Activated naive CD4-positive, alpha-beta T cell treated with anti-CD3 and anti-CD28 coated beads, Interleukin-2, amount 50 U/mL, for 24 hours (primary cell): Measurements from ENCODE around the gene MAOA.
"Not testable (repeated sequence)": the region's sequence is repeated elsewhere in the genome, so short reads cannot be mapped to it uniquely, and the experiment has no call there.

ENCODE experiments used
- H3K27ac Mint-ChIP-seq: one replicate; pipeline ENCODE4 v1.8.0; 2021; ENCODE audit warnings: mild to moderate bottlenecking, mixed read lengths
- H3K27me3 Mint-ChIP-seq: one replicate; pipeline ENCODE4 v1.8.0; 2021; ENCODE audit warnings: mixed read lengths
- H3K36me3 Mint-ChIP-seq: one replicate; pipeline ENCODE4 v1.8.0; 2021; ENCODE audit warnings: mixed read lengths
- H3K4me1 Mint-ChIP-seq: one replicate; pipeline ENCODE4 v1.8.0; 2021; ENCODE audit warnings: mixed read lengths
- H3K4me3 Mint-ChIP-seq: one replicate; pipeline ENCODE4 v1.8.0; 2021; ENCODE audit warnings: mild to moderate bottlenecking, mixed read lengths
- H3K9me3 Mint-ChIP-seq: one replicate; pipeline ENCODE4 v1.8.0; 2021; ENCODE audit warnings: mixed read lengths

MAOA gene

GRCh38 chrX:43656005-43656494 lies at the start of gene MAOA:
TSS of gene MAOA (plus strand) at chrX:43656299. CDS start at chrX:43656342, 43 bp downstream.
- H3K9me3 Mint-ChIP-seq, result no peaks in the 10 kb centered on the region
- H3K4me3 Mint-ChIP-seq, result peak within 1 kb of the TSS; percentile 91
- peaks cover 4% of the 10 kb centered on the region for H3K4me1 Mint-ChIP-seq
- H3K27me3 Mint-ChIP-seq, result no peaks in the 10 kb centered on the region
- peak within 1 kb of the TSS; percentile 51 for H3K27ac Mint-ChIP-seq
- no peaks in the 10 kb centered on the region for H3K36me3 Mint-ChIP-seq

- Mint-ChIP-seq H3K36me3 (no peaks in the 10 kb centered on the region), H3K4me3 (no peak overlapping the region), H3K27ac (no peak overlapping the region), H3K4me1 (no peaks in the 10 kb centered on the region), H3K9me3 (no peaks in the 10 kb centered on the region), H3K27me3 (peaks cover 8% of the 10 kb centered on the region)
Measured at GRCh38 chrX:43612400-43612799, 43.7 kb upstream of the MAOA start.

- H3K36me3 Mint-ChIP-seq, result no peaks in the 10 kb centered on the region
- H3K27me3 Mint-ChIP-seq, result peaks cover 8% of the 10 kb centered on the region
- H3K9me3 Mint-ChIP-seq, result no peaks in the 10 kb centered on the region
- H3K27ac Mint-ChIP-seq, result no peak overlapping the region
- H3K4me1 Mint-ChIP-seq, result no peaks in the 10 kb centered on the region
- no peak overlapping the region for H3K4me3 Mint-ChIP-seq
Measured at GRCh38 chrX:43615660-43616059, 40.4 kb upstream of the MAOA start.

- Mint-ChIP-seq H3K36me3 (no peaks in the 10 kb centered on the region), H3K9me3 (no peaks in the 10 kb centered on the region), H3K27me3 (peaks cover 8% of the 10 kb centered on the region), H3K4me1 (no peaks in the 10 kb centered on the region), H3K27ac (no peak overlapping the region), H3K4me3 (no peak overlapping the region)
Measured at GRCh38 chrX:43618366-43619205, 37.5 kb upstream of the MAOA start.

- H3K36me3 Mint-ChIP-seq, H3K9me3 Mint-ChIP-seq, H3K27ac Mint-ChIP-seq, H3K27me3 Mint-ChIP-seq, H3K4me1 Mint-ChIP-seq, H3K4me3 Mint-ChIP-seq: not testable (repeated sequence)
Measured at GRCh38 chrX:43619861-43620260, 36.2 kb upstream of the MAOA start.

DNA sequence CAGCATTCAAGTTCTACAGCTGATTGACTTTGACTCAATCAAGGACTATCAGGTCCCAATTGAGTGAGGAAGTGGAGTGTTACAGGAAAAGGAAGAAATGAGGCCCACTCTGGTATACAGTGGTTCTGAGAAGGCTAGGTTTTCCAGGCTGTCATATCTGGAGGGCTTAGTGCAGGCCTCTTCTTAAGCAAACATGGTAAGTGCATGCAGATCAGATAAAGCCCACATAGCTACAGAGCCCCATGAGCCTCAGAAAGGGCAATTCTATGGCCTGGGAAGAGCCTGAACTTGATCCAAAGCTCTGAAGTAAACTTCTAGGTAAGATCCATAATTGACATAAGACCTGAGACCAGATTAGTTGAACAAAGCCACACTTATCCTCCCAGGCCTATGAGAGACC lies 29.0 kb upstream of the MAOA start:
- no peak overlapping the region for H3K4me3 Mint-ChIP-seq
- no peaks in the 10 kb centered on the region for H3K4me1 Mint-ChIP-seq
- H3K27ac Mint-ChIP-seq, result no peak overlapping the region
- no peaks in the 10 kb centered on the region for H3K27me3 Mint-ChIP-seq
- no peaks in the 10 kb centered on the region for H3K9me3 Mint-ChIP-seq
- no peaks in the 10 kb centered on the region for H3K36me3 Mint-ChIP-seq

DNA sequence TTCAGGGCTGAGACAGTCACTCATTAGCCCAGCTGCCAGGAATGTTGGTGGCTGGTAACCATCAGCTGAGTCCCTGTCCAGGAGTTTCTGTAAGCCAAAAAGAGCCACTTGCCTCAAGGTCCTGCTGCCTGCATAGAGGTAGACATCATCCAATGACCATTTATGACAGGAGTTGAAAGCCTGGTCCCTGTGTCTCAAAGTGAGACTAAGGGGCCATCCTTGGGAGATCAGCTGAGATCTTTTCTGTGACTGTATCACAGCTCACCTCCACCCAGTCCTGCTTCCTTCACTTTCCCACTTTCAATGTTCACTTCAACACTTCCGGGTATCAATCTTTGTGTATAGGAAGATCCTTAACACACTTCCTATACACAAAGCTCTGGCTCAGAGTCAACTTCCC lies 28.4 kb upstream of the MAOA start:
- Mint-ChIP-seq H3K4me1 (no peaks in the 10 kb centered on the region), H3K4me3 (no peak overlapping the region), H3K27me3 (no peaks in the 10 kb centered on the region), H3K27ac (no peak overlapping the region), H3K36me3 (no peaks in the 10 kb centered on the region), H3K9me3 (no peaks in the 10 kb centered on the region)

DNA sequence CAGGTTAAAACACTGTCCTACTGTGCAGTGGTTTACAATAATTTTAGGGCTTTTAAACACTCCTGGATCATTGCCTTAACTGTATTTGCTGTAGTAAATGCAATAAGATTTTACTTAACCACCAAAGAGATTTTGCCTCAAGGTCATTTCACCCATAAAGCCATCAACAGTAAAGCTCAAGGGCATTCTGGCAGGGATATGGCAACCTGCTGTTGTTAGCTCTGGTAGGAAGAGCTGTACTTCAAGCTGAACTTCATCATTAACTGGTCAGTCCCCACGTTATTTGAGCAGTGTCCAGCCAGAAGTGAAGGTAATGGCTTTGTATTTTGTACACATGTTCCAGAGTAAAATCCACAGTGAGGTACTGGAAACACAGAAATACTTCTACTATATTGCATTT lies 26.9 kb upstream of the MAOA start:
- no peaks in the 10 kb centered on the region for H3K4me1 Mint-ChIP-seq
- no peaks in the 10 kb centered on the region for H3K36me3 Mint-ChIP-seq
- H3K9me3 Mint-ChIP-seq, result no peaks in the 10 kb centered on the region
- no peaks in the 10 kb centered on the region for H3K27me3 Mint-ChIP-seq
- H3K4me3 Mint-ChIP-seq, result no peak overlapping the region
- no peak overlapping the region for H3K27ac Mint-ChIP-seq

DNA sequence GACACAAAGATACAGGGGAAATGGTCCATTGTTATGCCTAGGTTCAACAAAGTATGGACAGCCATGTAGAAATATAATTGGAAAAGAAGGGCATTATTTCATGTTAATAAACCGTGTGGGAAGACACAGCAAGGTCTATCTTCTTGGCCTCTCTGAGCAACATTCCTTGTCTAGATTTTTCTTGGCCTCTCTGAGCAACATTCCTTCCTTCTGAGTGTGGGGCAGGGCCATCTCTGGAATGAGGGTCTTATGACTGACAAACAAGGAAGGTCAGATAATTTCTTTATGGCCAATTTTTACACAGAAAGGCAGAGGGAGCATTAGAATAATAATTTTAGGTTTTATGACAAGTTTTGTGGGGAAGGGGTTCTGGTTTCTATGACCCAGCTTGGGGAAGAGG lies 24.3 kb upstream of the MAOA start:
- Mint-ChIP-seq H3K9me3 (no peaks in the 10 kb centered on the region), H3K27me3 (no peaks in the 10 kb centered on the region), H3K36me3 (no peaks in the 10 kb centered on the region), H3K4me3 (no peak overlapping the region), H3K27ac (no peak overlapping the region), H3K4me1 (no peaks in the 10 kb centered on the region)

DNA sequence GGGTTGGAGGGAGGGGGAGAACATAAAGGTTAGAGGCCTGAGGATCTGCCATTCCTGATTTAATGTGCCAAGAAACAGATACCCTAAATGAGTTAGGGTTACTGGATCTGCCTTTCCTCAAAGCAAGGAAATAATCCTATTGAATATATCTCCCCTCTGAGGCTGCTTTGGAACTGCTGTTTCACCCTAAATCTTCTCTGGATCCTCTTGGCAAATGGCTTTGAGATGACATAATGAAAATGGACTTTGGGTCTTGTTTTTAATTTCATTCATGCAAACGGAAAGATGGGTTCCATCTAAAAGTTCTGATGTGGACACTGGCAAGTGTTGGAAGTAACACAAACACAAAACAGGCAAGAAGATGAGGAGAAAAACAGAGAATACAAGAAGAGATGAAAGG lies 23.0 kb upstream of the MAOA start:
- no peaks in the 10 kb centered on the region for H3K4me1 Mint-ChIP-seq
- H3K9me3 Mint-ChIP-seq, result no peaks in the 10 kb centered on the region
- H3K27ac Mint-ChIP-seq, result no peak overlapping the region
- H3K36me3 Mint-ChIP-seq, result no peaks in the 10 kb centered on the region
- H3K4me3 Mint-ChIP-seq, result no peak overlapping the region
- H3K27me3 Mint-ChIP-seq, result no peaks in the 10 kb centered on the region

DNA sequence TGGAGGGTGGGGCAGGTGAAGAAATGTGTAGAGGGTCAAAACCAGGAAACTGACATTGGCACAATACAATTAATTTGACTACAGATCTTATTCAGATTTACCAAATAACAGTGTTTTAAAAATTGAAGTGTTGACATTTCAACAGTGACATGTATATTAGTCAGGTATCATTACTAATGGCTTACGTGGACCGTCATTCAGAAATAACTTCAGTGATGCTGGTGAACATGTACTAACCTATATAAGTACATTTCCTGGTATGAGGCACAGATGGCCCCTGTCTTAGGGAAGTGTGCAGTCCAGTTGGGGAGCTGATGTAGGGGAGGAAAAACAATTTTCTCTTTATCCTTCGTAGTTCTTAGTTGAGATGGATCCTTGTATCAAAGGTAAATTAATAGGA lies 22.3 kb upstream of the MAOA start:
- Mint-ChIP-seq H3K4me3 (no peak overlapping the region), H3K9me3 (no peaks in the 10 kb centered on the region), H3K4me1 (no peaks in the 10 kb centered on the region), H3K27me3 (no peaks in the 10 kb centered on the region), H3K36me3 (no peaks in the 10 kb centered on the region), H3K27ac (no peak overlapping the region)

GRCh38 chrX:43640482-43640881 lies 15.6 kb upstream of the MAOA start:
- Mint-ChIP-seq H3K27me3 (no peaks in the 10 kb centered on the region), H3K36me3 (no peaks in the 10 kb centered on the region), H3K9me3 (no peaks in the 10 kb centered on the region), H3K27ac (no peak overlapping the region), H3K4me1 (no peaks in the 10 kb centered on the region), H3K4me3 (no peak overlapping the region)

GRCh38 chrX:43641691-43642090 lies 14.4 kb upstream of the MAOA start:
- Mint-ChIP-seq H3K9me3 (no peaks in the 10 kb centered on the region), H3K27ac (no peak overlapping the region), H3K27me3 (no peaks in the 10 kb centered on the region), H3K36me3 (no peaks in the 10 kb centered on the region), H3K4me3 (no peak overlapping the region), H3K4me1 (no peaks in the 10 kb centered on the region)

GRCh38 chrX:43643201-43643600 lies 12.9 kb upstream of the MAOA start:
- Mint-ChIP-seq H3K4me3 (no peak overlapping the region), H3K27me3 (no peaks in the 10 kb centered on the region), H3K27ac (no peak overlapping the region), H3K36me3 (no peaks in the 10 kb centered on the region), H3K9me3 (no peaks in the 10 kb centered on the region), H3K4me1 (no peaks in the 10 kb centered on the region)

- Mint-ChIP-seq H3K4me1 (no peaks in the 10 kb centered on the region), H3K36me3 (no peaks in the 10 kb centered on the region), H3K4me3 (no peak overlapping the region), H3K9me3 (no peaks in the 10 kb centered on the region), H3K27me3 (no peaks in the 10 kb centered on the region), H3K27ac (no peak overlapping the region)
Measured at GRCh38 chrX:43643662-43644061, 12.4 kb upstream of the MAOA start.

- Mint-ChIP-seq H3K4me1 (no peaks in the 10 kb centered on the region), H3K27ac (no peak overlapping the region), H3K36me3 (no peaks in the 10 kb centered on the region), H3K9me3 (no peaks in the 10 kb centered on the region), H3K27me3 (no peaks in the 10 kb centered on the region), H3K4me3 (no peak overlapping the region)
Measured at GRCh38 chrX:43644124-43644701, 11.9 kb upstream of the MAOA start.
